ENCODE results near the gene ZNF615.
"Not testable (repeated sequence)": the region's sequence is repeated elsewhere in the genome, so short reads cannot be mapped to it uniquely, and the experiment has no call there.

ZNF615 gene

GRCh38 chr19:52028780-52029123 is 20.7 kb upstream of the ZNF615 start:
- TF ChIP-seq CTCF (IDR thresholded peaks at IDR 0.05; ENCODE audit: insufficient read depth, low read length, poor library complexity, severe bottlenecking) = no peak
- peaks cover 4% of the 10 kb centered on the region for H3K36me3 ChIP-seq (ENCODE audit: control insufficient read depth, insufficient read depth, low read length)
- no peaks in the 10 kb centered on the region for H3K27me3 ChIP-seq (replicated peaks; ENCODE audit: control insufficient read depth, insufficient read depth, low read length)
- peak overlapping the region; percentile 97 for H3K4me3 ChIP-seq (replicated peaks; ENCODE audit: low read depth, low read length)
- DNase-seq (ENCODE audit: extremely low read depth, insufficient read length) = no peak

- no peak for TF ChIP-seq CTCF (IDR thresholded peaks at IDR 0.05; ENCODE audit: insufficient read depth, low read length, poor library complexity, severe bottlenecking)
- no peaks in the 10 kb centered on the region for H3K27me3 ChIP-seq (replicated peaks; ENCODE audit: control insufficient read depth, insufficient read depth, low read length)
- peak within 1 kb of the TSS; percentile 97 for H3K4me3 ChIP-seq (replicated peaks; ENCODE audit: low read depth, low read length)
- H3K36me3 ChIP-seq (ENCODE audit: control insufficient read depth, insufficient read depth, low read length) = peaks cover 4% of the 10 kb centered on the region
- DNase-seq (ENCODE audit: extremely low read depth, insufficient read length) = peak; percentile 89
Observed at GRCh38 chr19:52028027-52028779, 20.2 kb upstream of the ZNF615 start, which contains the start of gene ZNF614. TSS of gene ZNF614 (minus strand) at chr19:52028379. CDS start at chr19:52025745, 2,634 bp downstream.

- H3K27me3 ChIP-seq (replicated peaks; ENCODE audit: control insufficient read depth, insufficient read depth, low read length); H3K4me3 ChIP-seq (replicated peaks; ENCODE audit: low read depth, low read length); DNase-seq (ENCODE audit: extremely low read depth, insufficient read length); H3K36me3 ChIP-seq (ENCODE audit: control insufficient read depth, insufficient read depth, low read length): not testable (repeated sequence)
Observed at GRCh38 chr19:52026255-52026990, 18.4 kb upstream of the ZNF615 start.

GRCh38 chr19:52024478-52024877 is 16.5 kb upstream of the ZNF615 start:
- not testable (repeated sequence) for DNase-seq (ENCODE audit: extremely low read depth, insufficient read length); H3K4me3 ChIP-seq (replicated peaks; ENCODE audit: low read depth, low read length); H3K27me3 ChIP-seq (replicated peaks; ENCODE audit: control insufficient read depth, insufficient read depth, low read length)
- H3K36me3 ChIP-seq (ENCODE audit: control insufficient read depth, insufficient read depth, low read length) = peaks cover 12% of the 10 kb centered on the region

GRCh38 chr19:52022193-52022592 is 14.2 kb upstream of the ZNF615 start:
- peaks cover 21% of the 10 kb centered on the region for H3K36me3 ChIP-seq (ENCODE audit: control insufficient read depth, insufficient read depth, low read length)
- DNase-seq (ENCODE audit: extremely low read depth, insufficient read length) = no peak
- TF ChIP-seq CTCF (IDR thresholded peaks at IDR 0.05; ENCODE audit: insufficient read depth, low read length, poor library complexity, severe bottlenecking) = no peak
- no peak overlapping the region for H3K4me3 ChIP-seq (replicated peaks; ENCODE audit: low read depth, low read length)
- H3K27me3 ChIP-seq (replicated peaks; ENCODE audit: control insufficient read depth, insufficient read depth, low read length) = no peaks in the 10 kb centered on the region

GRCh38 chr19:52020506-52020905 is 12.5 kb upstream of the ZNF615 start:
- Histone ChIP-seq H3K27me3 (replicated peaks; ENCODE audit: control insufficient read depth, insufficient read depth, low read length) (no peaks in the 10 kb centered on the region), H3K4me3 (replicated peaks; ENCODE audit: low read depth, low read length) (no peak overlapping the region), H3K36me3 (ENCODE audit: control insufficient read depth, insufficient read depth, low read length) (peaks cover 27% of the 10 kb centered on the region)
- DNase-seq (ENCODE audit: extremely low read depth, insufficient read length) = no peak
- no peak for TF ChIP-seq CTCF (IDR thresholded peaks at IDR 0.05; ENCODE audit: insufficient read depth, low read length, poor library complexity, severe bottlenecking)

Measured in GM06990 (cell line).